GM04504 (cell line): ENCODE data around the gene OLFM2.
"Not testable (repeated sequence)": the region's sequence is repeated elsewhere in the genome, so short reads cannot be mapped to it uniquely, and the experiment has no call there.

ENCODE experiments used
- DNase-seq: peaks from one replicate; pipeline ENCODE4 v3.0.0-alpha.2; 2012; ENCODE audit warnings: low read depth

Gene OLFM2

GRCh38 chr19:9941671-9942070, 5.4 kb upstream of the OLFM2 start:
- no peak for DNase-seq

DNA sequence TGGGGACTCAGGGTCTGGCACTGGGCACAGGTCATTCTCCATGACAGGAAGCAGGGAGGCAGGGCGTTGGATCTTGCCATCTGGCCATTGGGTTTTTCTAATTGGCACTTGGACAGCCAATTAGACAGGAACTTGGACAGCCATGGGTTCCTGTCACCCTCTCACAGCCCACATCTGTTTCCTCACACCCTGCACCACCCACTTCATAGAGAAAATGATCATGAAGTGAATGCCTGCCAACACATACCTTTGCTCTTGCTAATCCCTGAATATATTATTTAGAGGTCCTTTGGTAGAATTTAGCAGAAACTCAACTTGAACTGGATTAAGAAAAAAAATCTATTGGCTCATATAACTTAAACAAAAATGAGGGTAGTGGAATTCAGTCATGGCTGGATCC, 4.9 kb upstream of the OLFM2 start:
- DNase-seq = peak; percentile 55

GRCh38 chr19:9940778-9941177, 4.5 kb upstream of the OLFM2 start:
- DNase-seq = no peak

DNA sequence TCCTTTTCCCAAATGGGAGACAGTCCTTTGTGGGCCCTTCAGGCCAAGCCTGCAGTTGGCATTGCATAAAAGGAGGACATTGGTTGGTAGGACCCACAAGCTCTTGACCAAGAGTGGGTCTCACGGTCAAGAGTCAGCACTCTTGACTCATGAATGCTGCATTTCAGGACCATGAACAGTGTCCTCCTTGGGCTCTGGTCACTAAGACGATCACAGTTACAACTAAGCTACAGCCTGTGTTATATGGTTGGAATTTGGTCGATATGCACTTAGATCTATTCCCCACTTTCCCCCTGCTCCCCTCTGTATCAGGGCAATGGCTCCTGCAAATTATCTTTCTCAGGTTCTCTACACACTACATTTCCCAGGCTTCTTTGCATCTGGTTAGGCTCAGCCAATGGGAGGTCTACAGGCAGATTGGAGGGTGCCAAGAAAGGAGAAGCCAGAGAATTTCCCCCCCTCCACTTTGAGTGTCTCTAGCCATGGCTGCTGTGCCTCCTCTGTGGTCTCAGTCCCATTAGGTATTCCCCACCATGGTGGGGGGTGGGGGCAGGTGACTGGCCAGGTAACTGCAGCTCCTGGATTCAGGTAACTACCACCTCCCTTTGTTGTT, 3.1 kb upstream of the OLFM2 start:
- no peak for DNase-seq

DNA sequence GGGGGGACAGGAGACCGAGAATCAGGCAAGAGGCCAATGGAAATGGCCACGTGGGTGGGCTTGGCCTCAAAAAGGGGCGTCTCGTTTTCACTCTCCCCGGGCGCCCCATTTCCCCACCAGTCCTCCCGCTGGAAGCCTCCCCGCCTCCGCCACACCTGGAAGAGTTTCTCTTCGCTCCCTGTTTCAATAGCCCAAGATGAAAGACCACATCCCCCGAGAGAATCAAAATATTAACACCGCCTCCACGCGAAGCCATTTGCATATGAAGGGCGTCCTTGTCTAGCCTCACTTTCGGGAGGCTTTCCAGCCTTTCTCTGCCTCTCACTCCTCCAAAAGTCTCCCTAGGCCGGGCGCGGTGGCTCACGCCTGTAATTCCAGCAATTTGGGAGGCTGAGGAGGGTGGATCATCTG, 691 bp upstream of the OLFM2 start:
- no peak for DNase-seq

DNA sequence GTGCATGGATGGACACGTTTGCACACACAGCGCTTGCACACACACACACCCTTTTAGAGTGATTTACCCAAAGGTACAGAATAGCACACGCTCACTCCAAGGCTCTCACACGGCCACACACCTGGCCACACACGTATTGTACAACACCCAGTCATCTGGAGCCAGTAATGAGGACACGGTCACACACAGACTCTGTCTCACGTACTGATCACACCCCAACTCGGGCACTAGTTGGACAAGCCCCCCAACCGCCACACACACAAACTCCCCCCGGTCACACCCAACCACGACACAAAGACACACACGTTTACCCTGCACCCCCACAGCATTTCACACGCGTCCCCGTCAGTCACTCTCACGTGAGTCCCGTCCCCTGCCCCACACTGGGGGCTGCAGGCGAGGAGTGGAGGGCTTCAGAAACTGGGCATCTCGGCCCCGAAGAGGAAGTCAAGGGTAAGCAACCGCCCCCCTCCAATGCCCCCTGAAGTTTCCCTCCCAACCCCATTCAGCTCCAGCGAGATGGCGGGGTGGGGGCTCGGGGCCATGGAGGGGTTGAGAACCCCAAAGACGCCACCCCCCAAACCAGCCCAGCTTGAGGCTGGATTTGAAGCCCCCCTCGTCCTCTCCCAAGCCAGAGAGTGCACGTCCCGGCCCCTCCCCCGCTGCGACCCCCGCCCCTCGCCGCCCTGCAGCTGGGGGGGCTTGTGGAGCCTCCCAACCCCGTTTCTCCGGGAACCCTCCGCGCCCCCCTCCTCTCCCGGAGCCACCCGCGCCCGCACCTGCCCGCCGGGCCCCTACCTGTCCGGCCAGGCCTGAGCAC, 599 bp downstream of the OLFM2 start:
- no peak for DNase-seq

DNA sequence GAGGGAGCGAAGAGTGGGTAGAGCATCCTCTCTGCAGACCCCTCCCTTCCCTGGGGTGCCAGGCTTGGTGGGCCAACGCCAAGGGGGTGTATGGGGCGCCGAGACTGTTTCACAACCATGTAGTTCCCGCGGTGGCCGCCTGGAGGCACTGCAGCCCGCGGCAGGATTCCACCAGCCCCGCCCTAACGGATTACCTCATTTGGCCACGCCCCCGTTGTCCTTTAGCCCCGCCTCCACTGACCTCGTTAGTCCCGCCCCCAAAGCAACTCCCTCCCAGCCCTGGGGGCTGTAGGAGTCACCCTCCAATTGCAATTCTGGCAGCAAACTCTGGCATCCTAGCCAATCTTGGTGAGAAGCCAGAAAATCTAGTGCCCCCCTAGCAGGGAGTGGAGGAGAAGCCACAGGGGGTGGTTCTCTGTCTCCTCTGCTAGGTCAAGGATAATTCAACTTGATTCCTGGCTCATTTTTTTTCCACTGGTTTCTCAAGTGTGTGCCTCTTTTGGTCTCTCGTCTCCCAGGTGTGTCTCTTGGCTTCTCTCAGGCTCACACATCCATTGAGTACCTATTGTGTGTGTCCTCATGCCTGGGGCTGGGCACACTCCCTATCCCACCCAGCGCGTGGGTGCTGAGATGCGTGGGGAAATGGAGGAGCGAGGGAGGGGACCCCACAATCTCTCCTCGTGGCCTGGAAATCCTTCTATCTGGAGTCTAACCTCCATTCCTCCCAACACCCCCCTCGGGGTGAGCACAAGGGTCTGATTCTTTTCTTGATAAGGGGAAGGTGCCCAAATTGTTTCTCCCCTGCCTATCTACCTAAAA, 2.0 kb downstream of the OLFM2 start:
- DNase-seq = no peak

GRCh38 chr19:9932835-9933234, 3.5 kb downstream of the OLFM2 start:
- no peak for DNase-seq

GRCh38 chr19:9931629-9932028, 4.7 kb downstream of the OLFM2 start:
- DNase-seq = no peak

- no peak for DNase-seq
These were observed 12.9 kb downstream of the OLFM2 start for GRCh38 chr19:9923440-9923839.

DNA sequence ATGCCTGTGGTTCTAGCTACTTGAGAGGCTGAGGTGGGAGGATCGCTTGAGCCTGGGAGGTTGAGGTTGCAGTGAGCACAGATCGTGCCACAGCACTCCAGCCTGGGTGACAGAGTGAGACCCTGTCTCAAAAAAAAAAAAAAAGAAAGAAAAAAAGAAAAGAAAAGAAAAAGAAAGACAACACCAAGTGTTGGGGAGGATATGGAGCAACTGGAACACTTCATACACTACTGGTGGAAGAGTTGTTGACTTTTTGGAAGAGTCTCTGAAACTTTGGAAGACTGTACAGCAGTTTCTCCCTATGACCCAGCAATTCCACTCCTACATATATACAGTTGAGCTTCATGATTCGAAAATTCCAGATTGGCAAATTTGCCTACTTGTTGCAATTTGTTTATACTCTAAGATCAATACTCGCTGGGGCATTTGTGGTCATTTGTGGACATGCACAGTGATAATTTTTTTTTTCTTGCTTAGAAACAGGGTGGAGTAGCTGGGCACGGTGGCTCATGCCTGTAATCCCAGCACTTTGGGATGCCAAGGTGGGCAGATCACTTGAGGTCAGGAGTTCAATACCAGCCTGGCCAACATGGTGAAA, 13.4 kb downstream of the OLFM2 start:
- not testable (repeated sequence) for DNase-seq

GRCh38 chr19:9917321-9917720, 19.0 kb downstream of the OLFM2 start:
- no peak for DNase-seq

GRCh38 chr19:9916719-9917118, 19.6 kb downstream of the OLFM2 start:
- no peak for DNase-seq

DNA sequence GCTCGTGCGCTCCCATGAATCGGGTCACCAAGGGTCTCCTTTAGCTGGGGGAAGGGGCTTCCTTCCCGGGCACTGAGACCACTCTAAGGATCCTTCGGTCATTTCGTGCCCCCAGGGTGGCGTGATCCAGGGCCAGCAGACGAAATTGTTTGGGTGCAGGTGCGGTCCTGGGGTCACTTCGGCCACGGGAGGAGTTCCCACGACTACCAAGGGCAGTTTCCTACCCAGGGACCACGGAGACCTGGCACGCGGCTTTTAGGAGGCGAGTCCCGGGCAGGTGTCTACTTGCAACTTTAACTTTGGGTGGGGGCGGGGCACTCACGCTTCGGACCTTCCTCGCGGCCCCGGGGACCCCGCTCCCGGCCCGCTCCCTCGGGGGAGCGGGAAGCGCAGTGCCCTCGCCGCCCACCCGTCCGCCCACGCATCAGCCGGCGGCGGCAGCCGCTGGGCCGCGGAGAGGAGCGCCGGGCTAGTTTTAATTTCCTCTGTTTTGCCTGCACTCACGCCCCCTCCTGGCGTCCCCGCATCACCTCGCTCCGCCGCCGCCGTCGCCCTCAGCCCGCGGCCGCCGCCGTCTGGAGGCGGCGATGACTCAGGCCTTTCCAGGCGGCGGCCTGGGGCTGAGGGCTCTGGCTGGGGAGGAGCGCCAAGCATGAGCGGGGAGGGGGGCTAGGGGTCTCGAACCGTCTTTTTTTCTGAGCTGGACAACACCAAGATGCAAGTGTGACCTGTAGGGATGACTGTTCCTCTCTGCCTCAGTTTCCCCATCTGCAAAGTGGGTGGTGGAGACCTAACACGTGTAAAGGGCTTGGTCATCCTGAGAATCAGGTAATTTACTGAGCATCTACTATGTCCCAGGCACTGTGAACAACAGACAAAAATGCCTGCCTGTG, 21.8 kb downstream of the OLFM2 start:
- DNase-seq = peak; percentile 55

DNA sequence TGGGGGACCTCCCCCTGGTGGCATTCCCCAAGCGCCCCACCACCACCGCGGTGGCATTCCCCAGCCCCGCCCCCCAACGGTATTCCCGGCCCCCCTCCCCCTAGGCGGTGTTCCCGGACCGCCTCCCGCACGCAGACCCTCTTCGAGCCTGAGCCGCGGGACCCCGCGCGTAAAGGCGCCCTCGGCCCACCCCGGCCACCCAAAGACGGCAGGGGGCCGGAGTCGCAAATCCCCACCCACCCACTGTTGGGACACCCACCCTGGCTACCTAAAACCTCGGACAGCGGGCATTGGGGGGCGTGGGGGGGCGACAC, 22.4 kb downstream of the OLFM2 start:
- DNase-seq = no peak

GRCh38 chr19:9913237-9914000, 22.9 kb downstream of the OLFM2 start:
- no peak for DNase-seq

DNA sequence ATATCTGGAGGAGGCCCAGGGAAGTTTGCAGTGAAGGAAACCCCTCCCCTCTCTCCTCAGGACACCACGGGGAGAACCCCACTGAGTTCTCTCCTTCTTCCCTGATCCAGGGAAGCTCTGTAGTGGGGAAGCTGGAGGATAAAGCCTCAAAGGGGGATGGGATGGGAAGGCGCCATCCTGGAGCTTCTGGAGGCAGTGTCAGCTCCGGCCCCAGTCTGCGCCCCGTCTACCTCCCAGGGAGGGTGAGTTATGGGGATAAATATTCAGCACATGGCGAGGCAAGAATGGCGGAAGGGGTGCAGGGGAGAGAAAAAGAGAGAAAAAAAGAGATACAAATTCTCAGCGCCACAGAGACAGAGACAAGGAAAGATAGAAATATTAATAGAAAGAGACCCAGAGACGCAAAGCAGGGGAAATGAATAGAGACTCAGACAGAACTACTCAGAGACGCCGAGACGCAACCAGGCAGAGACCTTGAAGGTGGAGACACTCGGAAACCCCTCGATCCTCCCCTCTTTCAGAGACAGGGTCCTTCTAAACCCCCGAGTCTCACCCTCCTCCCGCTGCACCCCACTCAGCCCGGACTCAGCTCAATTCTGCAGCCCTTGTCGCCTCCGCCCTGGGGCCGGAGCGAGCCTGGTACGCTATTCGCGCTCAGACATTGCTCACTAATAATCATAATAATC, 23.6 kb downstream of the OLFM2 start:
- no peak for DNase-seq

- DNase-seq = no peak
These were observed 24.7 kb downstream of the OLFM2 start for GRCh38 chr19:9911524-9912185.

GRCh38 chr19:9910625-9911024, 25.7 kb downstream of the OLFM2 start:
- no peak for DNase-seq

DNA sequence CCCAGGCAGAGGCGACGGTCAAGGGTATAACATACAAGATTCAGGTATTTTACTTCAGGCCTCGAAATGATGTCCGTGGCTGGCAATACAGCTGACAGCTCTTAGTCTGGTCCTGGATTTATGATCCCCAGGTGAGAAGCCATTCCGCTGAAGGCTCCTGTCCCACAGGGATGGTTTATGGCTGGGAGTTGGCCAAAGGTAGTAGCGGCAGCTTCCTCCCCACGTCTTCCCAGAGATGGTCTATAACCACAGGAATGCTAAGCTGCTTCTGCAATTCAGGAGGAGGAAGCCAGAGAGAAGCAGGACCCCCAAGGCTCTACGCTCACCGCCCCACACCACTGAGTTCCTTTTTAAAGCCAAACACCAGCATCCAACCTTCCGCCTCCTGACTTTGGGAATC, 27.1 kb downstream of the OLFM2 start:
- no peak for DNase-seq
